GM12878 (cell line): ENCODE measurements around the gene PARD6B. TPM values are rescaled to one million over a fixed set of nuclear protein-coding genes. Genes with fewer than 3 reads are reported as not detected.

Experiments used
- CHD4 ChIP-seq: fragments of 200-600 bp; sonication (generic); IDR thresholded peaks from 2 replicates; pipeline ENCODE4 v1.6.1; 2016; ENCODE audit warnings: mild to moderate bottlenecking
- FOXM1 ChIP-seq: IDR thresholded peaks from 2 replicates; pipeline ENCODE4 v1.6.1; 2012; ENCODE audit warnings: low read depth, mild to moderate bottlenecking, inconsistent platforms, low read length, moderate library complexity
- KDM1A ChIP-seq: fragments of 200-600 bp; sonication (generic); IDR thresholded peaks from 2 replicates; pipeline ENCODE4 v1.6.1; 2016; ENCODE audit warnings: borderline replicate concordance
- MLLT1 ChIP-seq: fragments of 450-650 bp; IDR thresholded peaks from 2 replicates; pipeline ENCODE4 v1.6.1; 2016; ENCODE audit warnings: mild to moderate bottlenecking
- MTA2 ChIP-seq: fragments of 450-650 bp; IDR thresholded peaks from 2 replicates; pipeline ENCODE4 v1.6.1; 2016; ENCODE audit warnings: low read depth, mild to moderate bottlenecking, moderate library complexity
- MYB ChIP-seq: fragments of 150-350 bp; IDR thresholded peaks from 2 replicates; pipeline ENCODE4 v1.6.1; 2014; ENCODE audit warnings: mild to moderate bottlenecking, low read depth, low read length, borderline replicate concordance
- MYC ChIP-seq: IDR thresholded peaks from 2 replicates; pipeline ENCODE4 v1.6.1; 2011; ENCODE audit warnings: mild to moderate bottlenecking, low read length, moderate library complexity, inconsistent platforms; ENCODE audit not compliant: insufficient read depth, insufficient replicate concordance, insufficient read length, severe bottlenecking
- NFYA ChIP-seq: IDR thresholded peaks from 2 replicates; pipeline ENCODE4 v1.6.1; 2011; ENCODE audit warnings: low read depth, mild to moderate bottlenecking, low read length, improper control_type of control experiment, borderline replicate concordance
- PAX5 ChIP-seq: IDR thresholded peaks from 2 replicates; pipeline ENCODE4 v1.6.1; 2011; ENCODE audit warnings: low read depth, low read length, borderline replicate concordance
- PBX3 ChIP-seq: IDR thresholded peaks from 2 replicates; pipeline ENCODE4 v1.6.1; 2011; ENCODE audit warnings: mild to moderate bottlenecking, low read depth, low read length, moderate library complexity; ENCODE audit not compliant: insufficient replicate concordance
- STAT1 ChIP-seq: fragments of 450-650 bp; conservative IDR thresholded peaks from 2 replicates; pipeline ENCODE4 v1.6.1; 2014; ENCODE audit warnings: antibody characterized with exemption, mild to moderate bottlenecking
- SUPT20H ChIP-seq: IDR thresholded peaks from 2 replicates; pipeline ENCODE4 v1.6.1; 2011; ENCODE audit warnings: low read depth, mild to moderate bottlenecking, low read length, moderate library complexity, borderline replicate concordance; ENCODE audit not compliant: control insufficient read depth
- SUZ12 ChIP-seq: fragments of 200-600 bp; sonication (generic); IDR thresholded peaks from one replicate; pipeline ENCODE4 v1.6.1; 2018; ENCODE audit warnings: antibody characterized with exemption, mild to moderate bottlenecking; ENCODE audit not compliant: unreplicated experiment
- TBL1XR1 ChIP-seq: IDR thresholded peaks from 2 replicates; pipeline ENCODE4 v1.6.1; 2012; ENCODE audit warnings: low read depth, low read length, improper control_type of control experiment
- TCF12 ChIP-seq: IDR thresholded peaks from 2 replicates; pipeline ENCODE4 v1.6.1; 2011; ENCODE audit warnings: low read depth, mild to moderate bottlenecking, low read length
- ZBTB33 ChIP-seq: fragments of 450-650 bp; IDR thresholded peaks from 2 replicates; pipeline ENCODE4 v1.6.1; 2017; ENCODE audit warnings: mild to moderate bottlenecking
- ZBTB40 ChIP-seq: fragments of 450-650 bp; IDR thresholded peaks from 2 replicates; pipeline ENCODE4 v1.6.1; 2016; ENCODE audit warnings: mild to moderate bottlenecking, moderate library complexity, borderline replicate concordance
- ZNF622 ChIP-seq: fragments of 450-650 bp; IDR thresholded peaks from 2 replicates; pipeline ENCODE4 v1.6.1; 2017; ENCODE audit warnings: mild to moderate bottlenecking, inconsistent platforms
- ZSCAN29 ChIP-seq: fragments of 450-650 bp; IDR thresholded peaks from 2 replicates; pipeline ENCODE4 v1.6.1; 2017; ENCODE audit warnings: mild to moderate bottlenecking, moderate library complexity
- polyA plus RNA-seq, 11 experiments: library from polyadenylated mRNA; depleted of rRNA in 4 of 11; unstranded in 6 of 11; stranded (reverse) in 5 of 11; fragments of >200 nt; fragmentation: Nextera tagmentation in 4 of 11; fragmentation: Illumina TruSeq in 1 of 11; extraction: Ambion mirVana in 4 of 11; extraction: Trizol in 1 of 11; gene quantifications; 1 replicate in 1 of 11; 2 replicates in 10 of 11; pipeline versions ENCODE4 v1.2.1 to v1.2.3, GENCODE V29; 2011 to 2016; ENCODE audit warnings: inconsistent platforms in 2 of 11, missing spikeins in 2 of 11, low read depth in 1 of 11
- total RNA-seq, 4 experiments: library from RNA; depleted of rRNA in 3 of 4; stranded (reverse); fragments of >200 nt in 3 of 4; fragmentation: Illumina TruSeq in 1 of 4; extraction: Trizol in 1 of 4; gene quantifications; 2 replicates each; pipeline versions ENCODE4 v1.2.1 to v1.2.3, GENCODE V29; 2013 to 2021

Gene PARD6B
- total and polyA plus RNA-seq, 10 of the 15 experiments (the other 5 are each of a cell fraction or from before 2014, with no cell fraction given): 0.57 to 4.7 (median 2.0) TPM

- TF ChIP-seq ZBTB40: no peak
- no peak for TF ChIP-seq PBX3
- TF ChIP-seq CHD4: no peak
- TF ChIP-seq MLLT1: no peak
- no peak for TF ChIP-seq TBL1XR1
- TF ChIP-seq ZSCAN29: no peak
- no peak for TF ChIP-seq FOXM1
- TF ChIP-seq SUZ12: no peak
- no peak for TF ChIP-seq MYC
- TF ChIP-seq MYB: no peak
- no peak for TF ChIP-seq STAT1
- TF ChIP-seq PAX5: no peak
- no peak for TF ChIP-seq ZNF622
- TF ChIP-seq NFYA: no peak
- TF ChIP-seq ZBTB33: no peak
- peak; percentile 37; the same call in 1 of the 2 replicates for TF ChIP-seq TCF12
- no peak for TF ChIP-seq SUPT20H
- TF ChIP-seq KDM1A: no peak
- TF ChIP-seq MTA2: no peak
These were observed 59.4 kb downstream of the PARD6B start (continued) for GRCh38 chr20:50790651-50791277.
